K562 (cell line): ENCODE measurements around the gene RNF31. TPM values are rescaled to one million over a fixed set of nuclear protein-coding genes. Genes with fewer than 3 reads are reported as not detected.

ENCODE experiments used
- NFIC ChIP-seq: fragments of 450-650 bp; IDR thresholded peaks from 2 replicates; pipeline ENCODE4 v1.6.1; 2017; ENCODE audit warnings: mild to moderate bottlenecking, inconsistent platforms
- polyA plus RNA-seq, 8 experiments: library from polyadenylated mRNA; depleted of rRNA in 4 of 8; stranded (reverse) in 5 of 8; unstranded in 3 of 8; fragments of >200 nt; fragmentation: Nextera tagmentation in 2 of 8; fragmentation: Illumina TruSeq in 1 of 8; extraction: Ambion mirVana in 2 of 8; extraction: Trizol in 1 of 8; gene quantifications; 2 replicates each; pipeline versions ENCODE4 v1.2.1 to v1.2.3, GENCODE V29; 2011 to 2014; ENCODE audit warnings: inconsistent platforms in 1 of 8, missing spikeins in 1 of 8
- total RNA-seq, 7 experiments: library from RNA; depleted of rRNA in 6 of 7; stranded (reverse); fragments of >200 nt in 6 of 7; fragmentation: Illumina TruSeq in 2 of 7; extraction: Trizol in 2 of 7; gene quantifications; 2 replicates each; pipeline versions ENCODE4 v1.2.1 to v1.2.3, GENCODE V29; 2011 to 2021; ENCODE audit warnings: low replicate concordance in 1 of 7
- TF ChIP-seq, protein P1 (sequence below), 2 experiments: fragments of 450-650 bp; IDR thresholded peaks; 2 replicates each; pipeline ENCODE4 v1.6.1; 2018; ENCODE audit warnings: mild to moderate bottlenecking in 2 of 2, low read depth in 1 of 2; ENCODE audit not compliant: partially characterized antibody in 2 of 2
- TF ChIP-seq, protein P2 (sequence below): fragments of 450-650 bp; IDR thresholded peaks from 2 replicates; pipeline ENCODE4 v1.6.1; 2016; ENCODE audit warnings: borderline replicate concordance

Gene RNF31
- total and polyA plus RNA-seq, 9 of the 15 experiments (the other 6 are each of a cell fraction or from before 2014, with no cell fraction given), result 3.1 to 47.6 (median 19.1) TPM

DNA sequence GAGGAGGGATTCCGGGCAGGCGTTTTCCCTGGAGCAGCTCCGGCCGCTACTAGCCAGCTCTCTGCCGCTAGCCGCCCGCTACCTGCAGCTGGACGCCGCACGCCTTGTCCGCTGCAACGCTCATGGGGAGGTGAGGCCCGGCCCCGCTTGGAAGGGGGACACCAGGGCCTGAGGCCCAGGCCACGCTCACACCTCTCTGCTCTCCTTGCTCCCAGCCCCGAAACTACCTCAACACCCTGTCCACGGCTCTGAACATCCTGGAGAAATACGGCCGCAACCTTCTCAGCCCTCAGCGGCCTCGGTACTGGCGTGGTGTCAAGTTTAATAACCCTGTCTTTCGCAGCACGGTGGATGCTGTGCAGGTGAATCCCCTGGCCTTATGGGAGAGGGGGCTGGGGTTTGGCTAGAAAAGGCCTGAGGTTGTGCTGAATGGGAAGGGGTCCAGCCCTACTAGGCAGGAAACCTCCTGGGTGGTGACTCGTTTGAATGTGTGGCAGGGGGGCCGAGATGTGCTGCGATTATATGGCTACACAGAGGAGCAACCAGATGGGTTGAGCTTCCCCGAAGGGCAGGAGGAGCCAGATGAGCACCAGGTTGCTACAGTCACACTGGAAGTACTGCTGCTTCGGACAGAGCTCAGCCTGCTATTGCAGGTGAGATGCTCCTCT, 597 bp downstream of the RNF31 start (continued):
- TF ChIP-seq, protein P1, sequence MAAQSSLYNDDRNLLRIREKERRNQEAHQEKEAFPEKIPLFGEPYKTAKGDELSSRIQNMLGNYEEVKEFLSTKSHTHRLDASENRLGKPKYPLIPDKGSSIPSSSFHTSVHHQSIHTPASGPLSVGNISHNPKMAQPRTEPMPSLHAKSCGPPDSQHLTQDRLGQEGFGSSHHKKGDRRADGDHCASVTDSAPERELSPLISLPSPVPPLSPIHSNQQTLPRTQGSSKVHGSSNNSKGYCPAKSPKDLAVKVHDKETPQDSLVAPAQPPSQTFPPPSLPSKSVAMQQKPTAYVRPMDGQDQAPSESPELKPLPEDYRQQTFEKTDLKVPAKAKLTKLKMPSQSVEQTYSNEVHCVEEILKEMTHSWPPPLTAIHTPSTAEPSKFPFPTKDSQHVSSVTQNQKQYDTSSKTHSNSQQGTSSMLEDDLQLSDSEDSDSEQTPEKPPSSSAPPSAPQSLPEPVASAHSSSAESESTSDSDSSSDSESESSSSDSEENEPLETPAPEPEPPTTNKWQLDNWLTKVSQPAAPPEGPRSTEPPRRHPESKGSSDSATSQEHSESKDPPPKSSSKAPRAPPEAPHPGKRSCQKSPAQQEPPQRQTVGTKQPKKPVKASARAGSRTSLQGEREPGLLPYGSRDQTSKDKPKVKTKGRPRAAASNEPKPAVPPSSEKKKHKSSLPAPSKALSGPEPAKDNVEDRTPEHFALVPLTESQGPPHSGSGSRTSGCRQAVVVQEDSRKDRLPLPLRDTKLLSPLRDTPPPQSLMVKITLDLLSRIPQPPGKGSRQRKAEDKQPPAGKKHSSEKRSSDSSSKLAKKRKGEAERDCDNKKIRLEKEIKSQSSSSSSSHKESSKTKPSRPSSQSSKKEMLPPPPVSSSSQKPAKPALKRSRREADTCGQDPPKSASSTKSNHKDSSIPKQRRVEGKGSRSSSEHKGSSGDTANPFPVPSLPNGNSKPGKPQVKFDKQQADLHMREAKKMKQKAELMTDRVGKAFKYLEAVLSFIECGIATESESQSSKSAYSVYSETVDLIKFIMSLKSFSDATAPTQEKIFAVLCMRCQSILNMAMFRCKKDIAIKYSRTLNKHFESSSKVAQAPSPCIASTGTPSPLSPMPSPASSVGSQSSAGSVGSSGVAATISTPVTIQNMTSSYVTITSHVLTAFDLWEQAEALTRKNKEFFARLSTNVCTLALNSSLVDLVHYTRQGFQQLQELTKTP (IDR thresholded peaks at IDR 0.05; ENCODE audit: low read depth in 1 of 2, partially characterized antibody in 2 of 2), result no peak
- TF ChIP-seq, protein P2, sequence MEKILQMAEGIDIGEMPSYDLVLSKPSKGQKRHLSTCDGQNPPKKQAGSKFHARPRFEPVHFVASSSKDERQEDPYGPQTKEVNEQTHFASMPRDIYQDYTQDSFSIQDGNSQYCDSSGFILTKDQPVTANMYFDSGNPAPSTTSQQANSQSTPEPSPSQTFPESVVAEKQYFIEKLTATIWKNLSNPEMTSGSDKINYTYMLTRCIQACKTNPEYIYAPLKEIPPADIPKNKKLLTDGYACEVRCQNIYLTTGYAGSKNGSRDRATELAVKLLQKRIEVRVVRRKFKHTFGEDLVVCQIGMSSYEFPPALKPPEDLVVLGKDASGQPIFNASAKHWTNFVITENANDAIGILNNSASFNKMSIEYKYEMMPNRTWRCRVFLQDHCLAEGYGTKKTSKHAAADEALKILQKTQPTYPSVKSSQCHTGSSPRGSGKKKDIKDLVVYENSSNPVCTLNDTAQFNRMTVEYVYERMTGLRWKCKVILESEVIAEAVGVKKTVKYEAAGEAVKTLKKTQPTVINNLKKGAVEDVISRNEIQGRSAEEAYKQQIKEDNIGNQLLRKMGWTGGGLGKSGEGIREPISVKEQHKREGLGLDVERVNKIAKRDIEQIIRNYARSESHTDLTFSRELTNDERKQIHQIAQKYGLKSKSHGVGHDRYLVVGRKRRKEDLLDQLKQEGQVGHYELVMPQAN, result 0 out of 2 replicates have a peak, but pooled peaks have one; percentile 40
- peak; percentile 19; the same call in 1 of the 2 replicates for TF ChIP-seq NFIC
- TF ChIP-seq, all 486 proteins: peak for 4
